Measurements from ENCODE around the gene ZNF786. TPM values are rescaled to one million over a fixed set of nuclear protein-coding genes. Genes with fewer than 3 reads are reported as not detected.

Gene ZNF786
- total and polyA plus RNA-seq, 9 of the 15 experiments (the other 6 are each of a cell fraction or from before 2014, with no cell fraction given) = 0.31 to 5.4 (median 3.0) TPM

GRCh38 chr7:149028346-149029109 is 62.0 kb downstream of the ZNF786 start, which contains the start of gene PDIA4 (continued):
- peak; percentile 66; the same call in 1 of the 2 replicates for TF ChIP-seq ZBTB49 (CRISPR knock-in tag; IDR thresholded peaks at IDR 0.05; ENCODE audit: borderline replicate concordance)
- peak; percentile 72 for TF ChIP-seq ETV5 (CRISPR knock-in tag; IDR thresholded peaks at IDR 0.05; ENCODE audit: low read depth)
- TF ChIP-seq TOE1 (IDR thresholded peaks at IDR 0.05; ENCODE audit: borderline replicate concordance) = no peak
- TF ChIP-seq TOE1 (CRISPR knock-in tag; IDR thresholded peaks at IDR 0.05; ENCODE audit: borderline replicate concordance, low read depth) = peak; percentile 94; the same call in 1 of the 2 replicates
- TF ChIP-seq C11orf30 (IDR thresholded peaks at IDR 0.05; ENCODE audit: low read depth) = peak; percentile 77
- peak in 1 of 2 experiments; percentile 57; a peak in 3 of 4 replicates for TF ChIP-seq FOXK2 (conservative IDR thresholded peaks at IDR 0.05 in 1 of 2, IDR thresholded peaks at IDR 0.05 in 1 of 2; ENCODE audit: low read depth in 2 of 2)
- peak; percentile 93 for TF ChIP-seq CREB1 (IDR thresholded peaks at IDR 0.05)
- peak; percentile 90 for TF ChIP-seq CREB1 (CRISPR knock-in tag; IDR thresholded peaks at IDR 0.05)
- TF ChIP-seq UBTF (IDR thresholded peaks at IDR 0.05; ENCODE audit: borderline replicate concordance in 1 of 2, low read depth in 2 of 2, low read length in 2 of 2) = peak; percentile 83 to 88; a peak in 3 of 4 replicates
- peak in 1 of 2 experiments; percentile 48; a peak in 1 of 4 replicates for TF ChIP-seq CSDE1 (IDR thresholded peaks at IDR 0.05)
- TF ChIP-seq KLF16 (IDR thresholded peaks at IDR 0.05) = peak; percentile 29; the same call in 1 of the 2 replicates
- TF ChIP-seq VEZF1 (CRISPR knock-in tag; IDR thresholded peaks at IDR 0.05) = peak; percentile 91
- TF ChIP-seq MYNN (IDR thresholded peaks at IDR 0.05) = 0 out of 2 replicates have a peak, but pooled peaks have one; percentile 12
- no peak for TF ChIP-seq MYNN (CRISPR knock-in tag; IDR thresholded peaks at IDR 0.05)
- no peak for TF ChIP-seq TSHZ1 (CRISPR knock-in tag; IDR thresholded peaks at IDR 0.05)
- no peak for TF ChIP-seq ELK3 (CRISPR knock-in tag; IDR thresholded peaks at IDR 0.05)
